IgD-negative memory B cell (primary cell): Measurements from ENCODE around the gene SPDYE2B. TPM values are rescaled to one million over a fixed set of nuclear protein-coding genes. Genes with fewer than 3 reads are reported as not detected.
"Not testable (repeated sequence)": the region's sequence is repeated elsewhere in the genome, so short reads cannot be mapped to it uniquely, and the experiment has no call there.

ENCODE experiments used
- H3K27ac Mint-ChIP-seq, 3 donors: one replicate each; pipeline ENCODE4 v1.8.0; 2020 to 2022; ENCODE audit warnings: mild to moderate bottlenecking in 3 of 3, mixed read lengths in 3 of 3, moderate library complexity in 1 of 3
- H3K27me3 Mint-ChIP-seq: one replicate; pipeline ENCODE4 v1.8.0; 2021; ENCODE audit warnings: mixed read lengths
- H3K36me3 Mint-ChIP-seq: one replicate; pipeline ENCODE4 v1.8.0; 2020; ENCODE audit warnings: mild to moderate bottlenecking, mixed read lengths
- H3K4me1 Mint-ChIP-seq, 3 donors: one replicate each; pipeline ENCODE4 v1.8.0; 2020 to 2022; ENCODE audit warnings: mixed read lengths in 3 of 3, mild to moderate bottlenecking in 1 of 3
- H3K4me3 Mint-ChIP-seq, 4 donors: one replicate each; pipeline ENCODE4 v1.8.0; 2020 to 2022; ENCODE audit warnings: mild to moderate bottlenecking in 4 of 4, mixed read lengths in 4 of 4, moderate library complexity in 3 of 4
- H3K9me3 Mint-ChIP-seq, 3 donors: one replicate each; pipeline ENCODE4 v1.8.0; 2020 to 2021; ENCODE audit warnings: mixed read lengths in 3 of 3, mild to moderate bottlenecking in 1 of 3
- polyA plus RNA-seq: library from polyadenylated mRNA; unstranded; fragments of 300-500 nt; fragmentation: Illumina TruSeq; gene quantifications from one replicate; pipeline ENCODE4 v1.2.3, GENCODE V29; 2021

The SPDYE2B gene
- polyA plus RNA-seq, 1 donor from 2014 or later = not detected

- not testable (repeated sequence) for H3K4me1 Mint-ChIP-seq, H3K4me3 Mint-ChIP-seq, H3K36me3 Mint-ChIP-seq, H3K27ac Mint-ChIP-seq, H3K9me3 Mint-ChIP-seq, H3K27me3 Mint-ChIP-seq
These were observed 30.7 kb downstream of the SPDYE2B start for GRCh38 chr7:102680780-102681179.

DNA sequence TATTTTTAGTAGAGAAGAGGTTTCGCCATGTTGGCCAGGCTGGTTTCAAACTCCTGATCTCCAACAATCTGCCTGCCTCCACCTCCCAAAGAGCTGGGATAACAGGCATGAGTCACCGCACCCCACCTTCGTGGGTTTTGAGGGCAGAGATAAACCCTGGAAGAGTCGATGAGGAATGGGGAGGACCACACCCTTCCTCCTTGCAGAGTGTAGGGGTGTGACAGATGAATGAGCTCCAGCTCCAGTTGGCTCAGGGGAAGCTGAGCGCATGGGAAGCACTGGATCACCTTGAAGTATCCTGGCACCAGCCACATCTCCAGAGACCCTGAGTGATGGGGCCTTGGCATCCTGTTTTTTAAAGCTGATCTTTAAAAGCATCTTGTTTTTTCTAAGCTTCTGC, 32.4 kb downstream of the SPDYE2B start:
- not testable (repeated sequence) for H3K36me3 Mint-ChIP-seq, H3K27me3 Mint-ChIP-seq, H3K4me3 Mint-ChIP-seq, H3K4me1 Mint-ChIP-seq, H3K9me3 Mint-ChIP-seq, H3K27ac Mint-ChIP-seq

DNA sequence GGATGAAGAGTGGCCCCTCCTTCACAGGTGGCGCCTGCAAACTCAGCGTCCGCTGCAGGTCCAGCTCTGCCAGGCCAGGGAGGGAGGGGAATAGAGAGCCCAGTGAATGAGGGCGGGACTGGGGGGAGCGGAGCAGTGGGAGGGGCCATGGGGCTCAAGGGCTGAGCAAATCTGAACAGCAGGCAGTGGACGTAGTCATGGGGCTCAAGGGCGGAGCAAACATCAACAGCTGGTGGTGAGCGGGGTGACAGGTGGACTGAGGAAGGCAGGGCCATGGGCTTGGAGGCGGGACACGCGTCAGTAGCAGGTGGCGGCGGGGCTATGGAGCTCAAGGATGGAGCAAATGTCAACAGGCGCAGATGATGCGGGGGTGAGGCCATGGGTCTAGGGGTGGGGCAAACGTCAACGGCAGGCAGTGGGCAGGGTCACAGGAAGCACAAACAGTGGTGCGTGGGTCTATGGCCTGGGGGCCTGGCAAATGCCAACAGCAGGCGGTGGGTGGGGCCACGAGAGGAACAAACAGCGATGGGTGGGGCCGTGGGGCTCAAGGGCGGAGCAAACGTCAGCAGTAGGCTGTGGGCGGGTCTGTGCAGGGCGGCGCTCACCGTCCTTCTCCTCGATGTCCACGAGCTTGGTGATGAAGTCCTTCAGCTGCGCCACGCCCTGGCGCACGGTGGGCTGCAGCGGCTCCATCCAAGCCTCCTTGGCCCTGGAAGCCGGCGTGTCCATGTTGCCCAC, 38.3 kb downstream of the SPDYE2B start:
- not testable (repeated sequence) for H3K27ac Mint-ChIP-seq, H3K27me3 Mint-ChIP-seq, H3K36me3 Mint-ChIP-seq, H3K9me3 Mint-ChIP-seq, H3K4me3 Mint-ChIP-seq, H3K4me1 Mint-ChIP-seq

- H3K9me3 Mint-ChIP-seq, H3K4me1 Mint-ChIP-seq, H3K27ac Mint-ChIP-seq, H3K4me3 Mint-ChIP-seq, H3K36me3 Mint-ChIP-seq, H3K27me3 Mint-ChIP-seq: not testable (repeated sequence)
These were observed 39.5 kb downstream of the SPDYE2B start for GRCh38 chr7:102689436-102690282.

- not testable (repeated sequence) for H3K4me1 Mint-ChIP-seq, H3K27ac Mint-ChIP-seq, H3K36me3 Mint-ChIP-seq, H3K27me3 Mint-ChIP-seq, H3K9me3 Mint-ChIP-seq
- H3K4me3 Mint-ChIP-seq = peak overlapping the region in 2 of 4 donors; percentile 17 to 80
These were observed 40.5 kb downstream of the SPDYE2B start for GRCh38 chr7:102690602-102691001.

- H3K4me1 Mint-ChIP-seq, H3K4me3 Mint-ChIP-seq, H3K27me3 Mint-ChIP-seq, H3K9me3 Mint-ChIP-seq, H3K36me3 Mint-ChIP-seq, H3K27ac Mint-ChIP-seq: not testable (repeated sequence)
These were observed 43.9 kb downstream of the SPDYE2B start for GRCh38 chr7:102694008-102694407.

DNA sequence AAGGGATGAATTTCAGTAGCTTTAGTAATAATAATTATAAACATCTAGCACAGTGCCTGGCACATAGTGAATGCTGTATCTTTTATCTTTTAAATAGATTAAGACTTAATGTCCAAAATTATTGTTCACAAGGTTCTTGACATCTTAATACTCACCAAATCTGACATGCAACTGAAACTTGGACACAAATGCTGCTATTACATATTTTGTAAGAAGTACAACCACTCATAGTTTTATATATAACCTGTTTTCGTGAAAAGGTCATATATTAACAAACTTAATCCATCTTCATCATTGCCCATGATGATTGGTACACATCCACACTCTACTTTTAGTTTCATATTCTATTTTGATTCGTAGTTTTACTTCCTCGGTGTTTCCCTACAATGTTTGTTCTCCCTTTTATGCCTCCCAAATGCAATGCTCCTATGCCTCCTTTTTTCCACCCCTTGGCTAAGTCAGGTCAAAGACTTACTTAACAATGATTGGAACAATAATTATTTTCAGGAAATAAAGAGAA, 45.0 kb downstream of the SPDYE2B start:
- not testable (repeated sequence) for H3K27me3 Mint-ChIP-seq, H3K4me1 Mint-ChIP-seq, H3K27ac Mint-ChIP-seq, H3K9me3 Mint-ChIP-seq, H3K36me3 Mint-ChIP-seq
- peak overlapping the region in 1 of 4 donors; percentile 81 for H3K4me3 Mint-ChIP-seq

DNA sequence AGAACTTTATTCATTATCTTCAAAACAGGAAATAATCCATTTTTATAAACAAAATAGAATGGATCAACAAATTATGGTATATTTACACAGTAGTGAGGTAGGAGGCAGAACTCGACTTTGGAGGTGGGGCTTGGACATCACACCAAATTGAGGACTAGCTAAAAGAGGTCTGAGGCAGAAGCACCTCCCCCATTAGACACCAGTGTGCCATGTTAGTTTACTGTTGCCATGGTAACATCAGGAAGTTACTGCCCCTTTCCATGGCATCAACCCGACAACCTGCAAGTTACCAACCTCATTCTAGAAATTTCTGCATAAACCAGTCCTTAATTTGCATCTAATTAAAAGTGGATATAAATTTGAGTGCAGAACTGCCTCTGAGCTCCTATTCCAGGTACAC, 45.9 kb downstream of the SPDYE2B start:
- H3K4me1 Mint-ChIP-seq, H3K27me3 Mint-ChIP-seq, H3K4me3 Mint-ChIP-seq, H3K9me3 Mint-ChIP-seq, H3K27ac Mint-ChIP-seq, H3K36me3 Mint-ChIP-seq: not testable (repeated sequence)

- H3K36me3 Mint-ChIP-seq, H3K4me1 Mint-ChIP-seq, H3K4me3 Mint-ChIP-seq, H3K9me3 Mint-ChIP-seq, H3K27me3 Mint-ChIP-seq, H3K27ac Mint-ChIP-seq: not testable (repeated sequence)
These were observed 47.8 kb downstream of the SPDYE2B start for GRCh38 chr7:102697642-102698512.

DNA sequence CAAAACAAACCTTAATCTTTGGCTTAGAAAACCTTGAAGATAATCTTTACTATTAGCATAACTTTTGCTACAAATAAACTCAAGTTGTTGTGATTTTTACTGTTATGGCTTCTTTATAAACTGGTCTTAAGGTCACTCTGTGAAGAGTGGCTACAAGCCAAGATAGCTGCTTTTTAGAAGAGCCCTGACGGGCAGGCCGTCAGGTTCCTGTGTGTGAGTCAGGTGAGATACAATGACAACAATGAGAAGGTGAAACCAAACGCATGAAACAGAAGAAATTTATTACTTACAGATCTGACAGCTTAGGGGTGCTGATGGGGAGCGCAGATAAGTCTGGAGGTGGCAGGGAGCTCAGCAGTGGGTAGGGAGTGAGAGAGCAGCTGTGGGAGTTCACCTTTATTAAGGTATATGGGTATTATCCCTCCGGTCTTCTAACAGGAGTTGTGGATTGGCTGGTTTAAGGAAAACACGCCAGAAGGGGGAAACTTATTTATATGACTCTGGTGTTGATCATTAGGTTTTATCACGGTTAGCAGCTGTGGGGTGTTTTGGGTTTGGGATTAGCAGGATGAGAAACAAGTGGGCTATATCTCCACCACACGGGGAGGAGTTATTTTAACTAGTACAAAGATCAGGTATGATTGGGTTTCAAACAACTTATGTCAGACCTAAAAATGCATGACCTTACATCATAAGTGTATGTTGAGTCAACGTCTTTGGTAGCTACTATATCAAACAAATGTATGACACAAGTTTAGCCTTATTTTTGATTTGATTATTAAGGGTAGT, 49.0 kb downstream of the SPDYE2B start:
- H3K9me3 Mint-ChIP-seq, H3K4me1 Mint-ChIP-seq, H3K36me3 Mint-ChIP-seq, H3K27me3 Mint-ChIP-seq, H3K27ac Mint-ChIP-seq, H3K4me3 Mint-ChIP-seq: not testable (repeated sequence)

Other genes starting within 250 kb of the SPDYE2B start
- gene ORAI2, start 216.7 kb upstream of the SPDYE2B start, polyA plus RNA-seq = 290 TPM
- 18.1 TPM for gene ALKBH4, start 185.5 kb upstream of the SPDYE2B start, polyA plus RNA-seq
- gene LRWD1, start 185.3 kb upstream of the SPDYE2B start, polyA plus RNA-seq = 13.4 TPM
- gene POLR2J, start 171.4 kb upstream of the SPDYE2B start, polyA plus RNA-seq = 111 TPM
- 7.4 TPM for gene RASA4B, start 132.5 kb upstream of the SPDYE2B start, polyA plus RNA-seq
- 3.9 TPM for gene UPK3BL2, start 106.6 kb upstream of the SPDYE2B start, polyA plus RNA-seq
- gene SPDYE2, start 99.1 kb upstream of the SPDYE2B start, polyA plus RNA-seq = 1.2 TPM
- 44.1 TPM for gene POLR2J3, start 77.7 kb upstream of the SPDYE2B start, polyA plus RNA-seq
- gene RASA4, start 33.6 kb upstream of the SPDYE2B start, polyA plus RNA-seq = 20.1 TPM
- gene UPK3BL1, start 7.5 kb upstream of the SPDYE2B start, polyA plus RNA-seq = 32.3 TPM
- 3.3 TPM for gene POLR2J2, start 21.3 kb downstream of the SPDYE2B start, polyA plus RNA-seq
- 3.1 TPM for gene FAM185A, start 98.7 kb downstream of the SPDYE2B start, polyA plus RNA-seq